ENCODE results near the gene MEIOB.

MEIOB gene

GRCh38 chr16:1870365-1871082 is 1.4 kb downstream of the MEIOB start:
- Histone ChIP-seq H3K4me3 (ENCODE audit: low read depth in 1 of 2, low read length in 2 of 2) (no peak overlapping the region), H3K9me3 (ENCODE audit: control insufficient read depth in 1 of 2, low read length in 2 of 2) (no peaks in the 10 kb centered on the region), H3K36me3 (ENCODE audit: control insufficient read depth in 1 of 2, insufficient read depth in 2 of 2, low read length in 2 of 2) (no peaks in the 10 kb centered on the region), H3K27me3 (ENCODE audit: low read depth, low read length) (no peaks in the 10 kb centered on the region), H3K4me1 (ENCODE audit: control insufficient read depth in 1 of 2, insufficient read depth in 2 of 2, low read length in 2 of 2) (no peaks in the 10 kb centered on the region), H3K27ac (ENCODE audit: low read length) (no peak overlapping the region)

- H3K36me3 ChIP-seq (ENCODE audit: control insufficient read depth in 1 of 2, insufficient read depth in 2 of 2, low read length in 2 of 2), result no peaks in the 10 kb centered on the region
- no peaks in the 10 kb centered on the region for H3K27me3 ChIP-seq (ENCODE audit: low read depth, low read length)
- H3K4me1 ChIP-seq (ENCODE audit: control insufficient read depth in 1 of 2, insufficient read depth in 2 of 2, low read length in 2 of 2), result no peaks in the 10 kb centered on the region
- no peak overlapping the region for H3K27ac ChIP-seq (ENCODE audit: low read length)
- H3K9me3 ChIP-seq (ENCODE audit: control insufficient read depth in 1 of 2, low read length in 2 of 2), result no peaks in the 10 kb centered on the region
- no peak overlapping the region for H3K4me3 ChIP-seq (ENCODE audit: low read depth in 1 of 2, low read length in 2 of 2)
Measured at GRCh38 chr16:1865902-1866690, 5.9 kb downstream of the MEIOB start.

GRCh38 chr16:1863681-1864460 is 8.1 kb downstream of the MEIOB start:
- H3K36me3 ChIP-seq (ENCODE audit: control insufficient read depth in 1 of 2, insufficient read depth in 2 of 2, low read length in 2 of 2), result no peaks in the 10 kb centered on the region
- no peaks in the 10 kb centered on the region for H3K4me1 ChIP-seq (ENCODE audit: control insufficient read depth in 1 of 2, insufficient read depth in 2 of 2, low read length in 2 of 2)
- H3K4me3 ChIP-seq (ENCODE audit: low read depth in 1 of 2, low read length in 2 of 2), result no peak overlapping the region
- no peaks in the 10 kb centered on the region for H3K9me3 ChIP-seq (ENCODE audit: control insufficient read depth in 1 of 2, low read length in 2 of 2)
- H3K27ac ChIP-seq (ENCODE audit: low read length), result no peak overlapping the region
- H3K27me3 ChIP-seq (ENCODE audit: low read depth, low read length), result peaks cover 6% of the 10 kb centered on the region

- no peak overlapping the region for H3K27ac ChIP-seq (ENCODE audit: low read length)
- no peaks in the 10 kb centered on the region for H3K36me3 ChIP-seq (ENCODE audit: control insufficient read depth in 1 of 2, insufficient read depth in 2 of 2, low read length in 2 of 2)
- no peak overlapping the region for H3K4me3 ChIP-seq (ENCODE audit: low read depth in 1 of 2, low read length in 2 of 2)
- H3K9me3 ChIP-seq (ENCODE audit: control insufficient read depth in 1 of 2, low read length in 2 of 2), result no peaks in the 10 kb centered on the region
- H3K4me1 ChIP-seq (ENCODE audit: control insufficient read depth in 1 of 2, insufficient read depth in 2 of 2, low read length in 2 of 2), result no peaks in the 10 kb centered on the region
- H3K27me3 ChIP-seq (ENCODE audit: low read depth, low read length), result peaks cover 16% of the 10 kb centered on the region
Measured at GRCh38 chr16:1862394-1862793, 9.6 kb downstream of the MEIOB start.

- H3K36me3 ChIP-seq (ENCODE audit: control insufficient read depth in 1 of 2, insufficient read depth in 2 of 2, low read length in 2 of 2), result no peaks in the 10 kb centered on the region
- peaks cover 16% of the 10 kb centered on the region for H3K27me3 ChIP-seq (ENCODE audit: low read depth, low read length)
- no peaks in the 10 kb centered on the region for H3K4me1 ChIP-seq (ENCODE audit: control insufficient read depth in 1 of 2, insufficient read depth in 2 of 2, low read length in 2 of 2)
- no peaks in the 10 kb centered on the region for H3K9me3 ChIP-seq (ENCODE audit: control insufficient read depth in 1 of 2, low read length in 2 of 2)
- no peak overlapping the region for H3K4me3 ChIP-seq (ENCODE audit: low read depth in 1 of 2, low read length in 2 of 2)
- H3K27ac ChIP-seq (ENCODE audit: low read length), result no peak overlapping the region
Measured at GRCh38 chr16:1861730-1862129, 10.2 kb downstream of the MEIOB start.

- no peaks in the 10 kb centered on the region for H3K9me3 ChIP-seq (ENCODE audit: control insufficient read depth in 1 of 2, low read length in 2 of 2)
- no peaks in the 10 kb centered on the region for H3K36me3 ChIP-seq (ENCODE audit: control insufficient read depth in 1 of 2, insufficient read depth in 2 of 2, low read length in 2 of 2)
- H3K4me1 ChIP-seq (ENCODE audit: control insufficient read depth in 1 of 2, insufficient read depth in 2 of 2, low read length in 2 of 2), result no peaks in the 10 kb centered on the region
- no peak overlapping the region for H3K27ac ChIP-seq (ENCODE audit: low read length)
- no peak overlapping the region for H3K4me3 ChIP-seq (ENCODE audit: low read depth in 1 of 2, low read length in 2 of 2)
- H3K27me3 ChIP-seq (ENCODE audit: low read depth, low read length), result peaks cover 16% of the 10 kb centered on the region
Measured at GRCh38 chr16:1859650-1860049, 12.3 kb downstream of the MEIOB start.

GRCh38 chr16:1858189-1858865 is 13.6 kb downstream of the MEIOB start:
- H3K4me3 ChIP-seq (ENCODE audit: low read depth in 1 of 2, low read length in 2 of 2), result no peak overlapping the region
- H3K27me3 ChIP-seq (ENCODE audit: low read depth, low read length), result peaks cover 16% of the 10 kb centered on the region
- no peak overlapping the region for H3K27ac ChIP-seq (ENCODE audit: low read length)
- no peaks in the 10 kb centered on the region for H3K9me3 ChIP-seq (ENCODE audit: control insufficient read depth in 1 of 2, low read length in 2 of 2)
- no peaks in the 10 kb centered on the region for H3K36me3 ChIP-seq (ENCODE audit: control insufficient read depth in 1 of 2, insufficient read depth in 2 of 2, low read length in 2 of 2)
- H3K4me1 ChIP-seq (ENCODE audit: control insufficient read depth in 1 of 2, insufficient read depth in 2 of 2, low read length in 2 of 2), result no peaks in the 10 kb centered on the region

GRCh38 chr16:1857433-1858097 is 14.4 kb downstream of the MEIOB start:
- H3K27ac ChIP-seq (ENCODE audit: low read length), result no peak overlapping the region
- no peak overlapping the region for H3K4me3 ChIP-seq (ENCODE audit: low read depth in 1 of 2, low read length in 2 of 2)
- H3K4me1 ChIP-seq (ENCODE audit: control insufficient read depth in 1 of 2, insufficient read depth in 2 of 2, low read length in 2 of 2), result no peaks in the 10 kb centered on the region
- no peaks in the 10 kb centered on the region for H3K36me3 ChIP-seq (ENCODE audit: control insufficient read depth in 1 of 2, insufficient read depth in 2 of 2, low read length in 2 of 2)
- peaks cover 16% of the 10 kb centered on the region for H3K27me3 ChIP-seq (ENCODE audit: low read depth, low read length)
- no peaks in the 10 kb centered on the region for H3K9me3 ChIP-seq (ENCODE audit: control insufficient read depth in 1 of 2, low read length in 2 of 2)

GRCh38 chr16:1851793-1852192 is 20.2 kb downstream of the MEIOB start:
- Histone ChIP-seq H3K9me3 (ENCODE audit: control insufficient read depth in 1 of 2, low read length in 2 of 2) (no peaks in the 10 kb centered on the region), H3K36me3 (ENCODE audit: control insufficient read depth in 1 of 2, insufficient read depth in 2 of 2, low read length in 2 of 2) (no peaks in the 10 kb centered on the region), H3K27me3 (ENCODE audit: low read depth, low read length) (no peaks in the 10 kb centered on the region), H3K4me3 (ENCODE audit: low read depth in 1 of 2, low read length in 2 of 2) (no peak overlapping the region), H3K4me1 (ENCODE audit: control insufficient read depth in 1 of 2, insufficient read depth in 2 of 2, low read length in 2 of 2) (no peaks in the 10 kb centered on the region), H3K27ac (ENCODE audit: low read length) (no peak overlapping the region)

GRCh38 chr16:1850981-1851380 is 21.0 kb downstream of the MEIOB start:
- H3K27me3 ChIP-seq (ENCODE audit: low read depth, low read length), result no peaks in the 10 kb centered on the region
- no peak overlapping the region for H3K27ac ChIP-seq (ENCODE audit: low read length)
- H3K36me3 ChIP-seq (ENCODE audit: control insufficient read depth in 1 of 2, insufficient read depth in 2 of 2, low read length in 2 of 2), result no peaks in the 10 kb centered on the region
- no peaks in the 10 kb centered on the region for H3K4me1 ChIP-seq (ENCODE audit: control insufficient read depth in 1 of 2, insufficient read depth in 2 of 2, low read length in 2 of 2)
- no peak overlapping the region for H3K4me3 ChIP-seq (ENCODE audit: low read depth in 1 of 2, low read length in 2 of 2)
- H3K9me3 ChIP-seq (ENCODE audit: control insufficient read depth in 1 of 2, low read length in 2 of 2), result no peaks in the 10 kb centered on the region

All from muscle layer of duodenum (tissue), 2 donors.